ENCODE measurements around the gene SMLR1. TPM values are rescaled to one million over a fixed set of nuclear protein-coding genes. Genes with fewer than 3 reads are reported as not detected.

SMLR1 gene
- total RNA-seq, 1 donor from 2014 or later: not detected

DNA sequence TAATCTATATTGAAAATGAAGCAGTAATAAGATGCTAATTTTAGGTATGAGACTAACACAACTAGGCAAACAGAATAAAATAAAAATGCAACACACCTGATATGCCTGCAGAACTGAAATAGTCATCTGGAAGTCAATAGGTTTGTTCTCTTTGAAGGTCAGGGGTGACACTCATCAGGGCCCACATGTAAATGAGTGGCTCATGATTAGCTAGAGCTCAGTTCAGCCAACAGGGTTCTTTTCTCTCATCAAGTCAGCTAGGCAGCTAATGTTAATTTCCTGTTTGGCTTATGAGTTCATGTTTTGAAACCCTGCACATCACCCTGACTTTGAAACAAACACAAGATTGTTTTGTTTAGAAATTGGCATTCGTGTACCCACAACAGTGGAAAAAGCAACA, 23.8 kb downstream of the SMLR1 start:
- Histone ChIP-seq H3K27me3 (ENCODE audit: control insufficient read depth, insufficient read depth, low read length) (no peaks in the 10 kb centered on the region), H3K4me3 (ENCODE audit: low read depth, low read length) (no peak overlapping the region), H3K36me3 (ENCODE audit: control insufficient read depth, insufficient read depth, low read length) (no peaks in the 10 kb centered on the region)
- DNase-seq (ENCODE audit: low read depth): no peak
- no peak for FAIRE-seq
- TF ChIP-seq, protein P1, sequence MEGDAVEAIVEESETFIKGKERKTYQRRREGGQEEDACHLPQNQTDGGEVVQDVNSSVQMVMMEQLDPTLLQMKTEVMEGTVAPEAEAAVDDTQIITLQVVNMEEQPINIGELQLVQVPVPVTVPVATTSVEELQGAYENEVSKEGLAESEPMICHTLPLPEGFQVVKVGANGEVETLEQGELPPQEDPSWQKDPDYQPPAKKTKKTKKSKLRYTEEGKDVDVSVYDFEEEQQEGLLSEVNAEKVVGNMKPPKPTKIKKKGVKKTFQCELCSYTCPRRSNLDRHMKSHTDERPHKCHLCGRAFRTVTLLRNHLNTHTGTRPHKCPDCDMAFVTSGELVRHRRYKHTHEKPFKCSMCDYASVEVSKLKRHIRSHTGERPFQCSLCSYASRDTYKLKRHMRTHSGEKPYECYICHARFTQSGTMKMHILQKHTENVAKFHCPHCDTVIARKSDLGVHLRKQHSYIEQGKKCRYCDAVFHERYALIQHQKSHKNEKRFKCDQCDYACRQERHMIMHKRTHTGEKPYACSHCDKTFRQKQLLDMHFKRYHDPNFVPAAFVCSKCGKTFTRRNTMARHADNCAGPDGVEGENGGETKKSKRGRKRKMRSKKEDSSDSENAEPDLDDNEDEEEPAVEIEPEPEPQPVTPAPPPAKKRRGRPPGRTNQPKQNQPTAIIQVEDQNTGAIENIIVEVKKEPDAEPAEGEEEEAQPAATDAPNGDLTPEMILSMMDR (IDR thresholded peaks at IDR 0.05; ENCODE audit: insufficient read depth, low read length, severe bottlenecking): no peak

- FAIRE-seq: no peak
Measured at GRCh38 chr6:130852844-130853554, 25.8 kb downstream of the SMLR1 start.

GRCh38 chr6:130853555-130854183, 26.5 kb downstream of the SMLR1 start:
- H3K4me3 ChIP-seq (ENCODE audit: low read depth, low read length): no peak overlapping the region
- DNase-seq (ENCODE audit: low read depth) (peak; percentile 14), FAIRE-seq (no peak)
- TF ChIP-seq, protein P1 (IDR thresholded peaks at IDR 0.05; ENCODE audit: insufficient read depth, low read length, severe bottlenecking): no peak
- no peaks in the 10 kb centered on the region for H3K36me3 ChIP-seq (ENCODE audit: control insufficient read depth, insufficient read depth, low read length)
- H3K27me3 ChIP-seq (ENCODE audit: control insufficient read depth, insufficient read depth, low read length): no peaks in the 10 kb centered on the region

More at GRCh38 chr6:130852844-130853554, 25.8 kb downstream of the SMLR1 start:
- TF ChIP-seq, protein P1 (IDR thresholded peaks at IDR 0.05; ENCODE audit: insufficient read depth, low read length, severe bottlenecking): no peak
- no peaks in the 10 kb centered on the region for H3K27me3 ChIP-seq (ENCODE audit: control insufficient read depth, insufficient read depth, low read length)
- H3K4me3 ChIP-seq (ENCODE audit: low read depth, low read length): no peak overlapping the region
- no peaks in the 10 kb centered on the region for H3K36me3 ChIP-seq (ENCODE audit: control insufficient read depth, insufficient read depth, low read length)
- DNase-seq (ENCODE audit: low read depth): no peak

DNA sequence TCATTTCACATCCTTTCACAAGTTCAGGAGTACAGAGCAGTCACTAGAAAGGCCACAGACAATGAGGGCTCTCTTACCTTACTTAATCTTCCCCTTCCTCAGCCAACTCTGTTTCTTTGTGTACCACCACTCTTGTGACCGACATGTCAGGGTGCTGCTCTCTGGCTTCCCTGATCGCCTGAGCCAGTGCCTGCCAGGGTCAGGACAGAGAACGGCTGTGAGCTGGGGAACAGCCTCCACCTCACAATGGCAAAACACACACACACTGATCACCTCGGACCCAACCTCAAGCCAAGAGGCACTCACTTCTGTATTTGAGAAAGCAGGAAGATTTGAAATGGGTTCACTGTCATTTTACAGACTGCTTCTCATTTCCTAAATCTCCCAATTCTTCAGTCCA, 30.8 kb downstream of the SMLR1 start:
- DNase-seq (ENCODE audit: low read depth) (no peak), FAIRE-seq (no peak)
- TF ChIP-seq, protein P1 (IDR thresholded peaks at IDR 0.05; ENCODE audit: insufficient read depth, low read length, severe bottlenecking): no peak
- no peaks in the 10 kb centered on the region for H3K27me3 ChIP-seq (ENCODE audit: control insufficient read depth, insufficient read depth, low read length)
- H3K36me3 ChIP-seq (ENCODE audit: control insufficient read depth, insufficient read depth, low read length): no peaks in the 10 kb centered on the region
- H3K4me3 ChIP-seq (ENCODE audit: low read depth, low read length): no peak overlapping the region

- no peaks in the 10 kb centered on the region for H3K27me3 ChIP-seq (ENCODE audit: control insufficient read depth, insufficient read depth, low read length)
- TF ChIP-seq, protein P1 (IDR thresholded peaks at IDR 0.05; ENCODE audit: insufficient read depth, low read length, severe bottlenecking): no peak
- FAIRE-seq (no peak), DNase-seq (ENCODE audit: low read depth) (no peak)
- H3K4me3 ChIP-seq (ENCODE audit: low read depth, low read length): no peak overlapping the region
- no peaks in the 10 kb centered on the region for H3K36me3 ChIP-seq (ENCODE audit: control insufficient read depth, insufficient read depth, low read length)
Measured at GRCh38 chr6:130858498-130859160, 31.4 kb downstream of the SMLR1 start.
